NCI-H510A (cell line): Measurements from ENCODE around the gene CCDC63.
"Not testable (repeated sequence)": the region's sequence is repeated elsewhere in the genome, so short reads cannot be mapped to it uniquely, and the experiment has no call there.

Source experiments
- DNase-seq: peaks from one replicate; lab custom pipeline; 2025; lab: John Stamatoyannopoulos, UW

Gene CCDC63

GRCh38 chr12:110923192-110923591 lies 76.4 kb downstream of the CCDC63 start:
- DNase-seq: no peak

GRCh38 chr12:110923692-110924334 lies 77.0 kb downstream of the CCDC63 start:
- DNase-seq: no peak

GRCh38 chr12:110927546-110927945 lies 80.8 kb downstream of the CCDC63 start:
- no peak for DNase-seq

GRCh38 chr12:110928700-110929099 lies 81.9 kb downstream of the CCDC63 start:
- DNase-seq: no peak

- no peak for DNase-seq
Measured at GRCh38 chr12:110929818-110930217, 83.0 kb downstream of the CCDC63 start.

- no peak for DNase-seq
Measured at GRCh38 chr12:110930348-110931314, 83.8 kb downstream of the CCDC63 start.

GRCh38 chr12:110931315-110931728 lies 84.5 kb downstream of the CCDC63 start:
- DNase-seq: no peak

- DNase-seq: no peak
Measured at GRCh38 chr12:110932046-110932445, 85.3 kb downstream of the CCDC63 start.

GRCh38 chr12:110933326-110933974 lies 86.7 kb downstream of the CCDC63 start:
- DNase-seq: no peak

- DNase-seq: no peak
Measured at GRCh38 chr12:110934093-110934852, 87.5 kb downstream of the CCDC63 start.

GRCh38 chr12:110935588-110935987 lies 88.8 kb downstream of the CCDC63 start:
- DNase-seq: no peak

GRCh38 chr12:110936367-110937103 lies 89.7 kb downstream of the CCDC63 start:
- no peak for DNase-seq

- no peak for DNase-seq
Measured at GRCh38 chr12:110937104-110937641, 90.4 kb downstream of the CCDC63 start.

- DNase-seq: no peak
Measured at GRCh38 chr12:110940296-110940695, 93.5 kb downstream of the CCDC63 start.

GRCh38 chr12:110940933-110941332 lies 94.1 kb downstream of the CCDC63 start:
- DNase-seq: no peak

GRCh38 chr12:110941391-110941790 lies 94.6 kb downstream of the CCDC63 start:
- no peak for DNase-seq

- no peak for DNase-seq
Measured at GRCh38 chr12:110943373-110943772, 96.6 kb downstream of the CCDC63 start.

GRCh38 chr12:110948041-110948440 lies 101.3 kb downstream of the CCDC63 start:
- no peak for DNase-seq

- DNase-seq: not testable (repeated sequence)
Measured at GRCh38 chr12:110950466-110950865, 103.7 kb downstream of the CCDC63 start.

GRCh38 chr12:110950867-110951266 lies 104.1 kb downstream of the CCDC63 start:
- DNase-seq: not testable (repeated sequence)
